GM10847 (cell line): Measurements from ENCODE around the gene RPL7L1.

Experiments
- POLR2A ChIP-seq: IDR thresholded peaks from 2 replicates; pipeline ENCODE4 v1.6.1; 2011; ENCODE audit not compliant: insufficient read length; ENCODE audit errors: extremely low read depth

Gene RPL7L1

DNA sequence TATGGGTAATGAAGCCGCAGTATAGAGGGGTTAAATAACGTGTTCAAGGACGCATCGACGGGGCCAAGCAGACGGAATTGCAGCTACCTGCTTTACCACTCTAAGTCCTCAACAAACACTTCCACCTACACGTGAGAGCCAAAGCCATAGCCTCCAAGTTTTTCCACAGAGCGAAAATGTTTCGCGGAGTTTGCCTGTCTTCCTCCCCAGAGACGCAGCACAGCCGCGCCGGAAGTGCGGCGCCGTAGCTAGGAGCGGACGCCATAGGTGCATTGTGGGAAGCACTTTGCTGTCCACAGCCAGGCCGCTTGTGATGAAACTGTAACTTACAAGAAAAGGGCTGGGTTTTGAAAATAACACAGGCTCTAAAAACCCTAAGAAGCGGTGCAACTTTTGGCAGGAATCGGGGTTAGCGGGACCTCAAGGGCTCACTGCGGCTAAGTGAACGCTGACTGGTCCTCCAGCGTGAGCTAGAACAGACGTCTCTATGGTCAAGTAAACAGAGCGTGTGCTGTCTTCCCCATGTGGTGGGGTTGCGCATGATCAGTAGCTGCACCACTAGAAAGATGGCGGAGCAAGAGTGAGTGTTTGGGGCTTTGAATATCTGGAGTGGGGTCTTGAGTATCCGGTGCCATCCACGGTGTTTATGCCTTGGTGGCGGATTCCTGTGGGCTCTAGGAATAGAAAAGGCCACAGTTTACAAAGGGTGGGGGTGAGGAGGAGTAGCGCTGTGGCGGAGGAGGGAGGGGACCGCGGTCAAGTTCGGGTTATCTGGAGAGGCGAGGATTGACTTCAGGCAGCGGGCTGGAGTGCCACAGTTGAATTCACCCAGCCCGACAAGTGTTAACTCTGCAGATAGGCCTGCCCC is at the start of gene RPL7L1:
TSS of gene RPL7L1 (plus strand) at position 245 of the 868 bp plus-strand sequence. CDS start at position 540, 295 bp downstream.
- peak; percentile 71 for TF ChIP-seq POLR2A

DNA sequence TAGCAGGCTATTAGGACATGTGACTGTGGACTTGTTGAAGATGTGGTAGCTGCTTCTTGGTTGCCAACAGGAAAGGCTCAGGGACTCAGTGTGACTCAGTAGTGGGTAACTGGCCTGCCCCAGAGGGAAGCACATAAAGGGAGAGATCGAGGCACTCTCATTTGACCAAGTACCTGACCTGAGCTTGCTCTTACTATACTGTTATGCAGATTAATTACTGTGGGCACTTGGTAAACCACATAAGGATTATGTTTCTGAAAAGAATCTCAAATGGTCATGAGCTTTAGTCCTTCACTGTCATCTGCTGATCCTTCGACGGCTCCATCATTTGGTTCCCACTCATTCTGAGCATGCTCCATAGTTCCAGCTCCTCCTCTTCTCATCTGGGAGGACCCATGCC is 48.2 kb upstream of the RPL7L1 start:
- TF ChIP-seq POLR2A: no peak

DNA sequence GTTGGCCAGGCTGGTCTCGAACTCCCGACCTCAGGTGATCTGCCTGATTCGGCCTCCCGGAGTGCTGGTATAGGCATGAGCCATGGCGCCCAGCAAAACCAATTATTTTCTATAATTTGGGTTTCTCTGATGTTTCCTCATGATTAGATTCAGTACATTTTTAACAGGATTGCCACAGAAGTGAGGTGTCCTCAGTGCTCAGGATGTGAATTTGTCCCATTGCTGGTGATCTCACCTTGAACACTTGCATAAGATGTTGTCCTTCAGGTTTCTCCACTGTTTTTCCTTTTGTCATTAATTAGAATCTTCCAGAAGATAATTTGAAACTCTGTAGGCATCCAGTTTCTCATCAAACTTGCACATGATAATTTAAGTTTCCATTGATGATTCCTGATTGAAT is 45.4 kb upstream of the RPL7L1 start:
- no peak for TF ChIP-seq POLR2A

DNA sequence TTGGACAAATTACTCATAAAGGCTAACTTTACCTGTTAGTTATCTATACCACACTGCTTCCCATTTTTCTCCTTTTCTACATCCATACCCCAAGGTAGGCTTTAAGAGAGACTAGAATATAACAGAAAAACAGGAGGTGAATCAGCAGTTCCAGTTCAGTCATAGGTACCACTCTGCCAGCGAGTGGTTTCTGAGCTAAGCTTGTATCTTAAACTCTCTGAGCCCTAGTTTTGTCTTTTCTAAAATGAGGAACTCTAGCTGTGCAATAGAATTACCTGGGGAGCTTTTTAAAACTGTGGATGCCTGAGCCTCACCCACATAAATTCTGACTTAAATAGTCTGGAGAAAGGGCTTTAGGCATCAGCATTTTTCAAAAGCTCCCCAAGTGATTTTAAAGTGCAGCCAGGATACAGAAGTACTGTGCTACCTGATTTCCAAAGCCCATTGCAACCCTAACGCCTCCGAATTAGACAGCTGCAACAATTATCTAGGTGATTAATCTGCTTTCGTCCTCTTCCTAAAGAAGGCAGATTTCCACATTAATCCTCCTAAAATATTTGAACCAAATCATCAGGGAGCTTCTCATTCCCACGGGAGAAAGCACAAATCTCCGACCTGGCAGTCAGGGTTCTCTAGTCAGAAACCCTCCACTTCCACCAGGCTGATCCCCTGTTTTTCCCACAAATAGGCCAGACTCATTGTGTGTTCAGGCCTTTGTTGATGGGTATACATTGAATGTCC is 37.4 kb upstream of the RPL7L1 start:
- TF ChIP-seq POLR2A: no peak

DNA sequence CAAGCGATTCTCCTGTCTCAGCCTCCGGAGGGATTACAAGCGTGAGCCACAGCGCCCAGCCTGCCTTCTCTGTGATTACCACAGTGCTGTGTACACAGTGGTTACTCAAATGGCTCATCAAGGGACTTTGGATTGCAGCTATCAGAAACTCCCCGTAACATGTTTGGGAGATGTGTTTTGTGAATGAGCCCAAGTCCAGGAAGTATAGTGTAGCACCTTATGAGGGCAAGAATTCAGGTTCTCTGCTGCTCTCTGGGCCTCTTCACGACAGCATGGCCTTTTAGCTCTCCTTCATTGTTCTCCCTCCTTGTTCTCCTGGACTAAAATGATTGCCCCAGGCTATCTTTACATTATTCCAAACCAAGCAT is 34.1 kb upstream of the RPL7L1 start:
- no peak for TF ChIP-seq POLR2A

DNA sequence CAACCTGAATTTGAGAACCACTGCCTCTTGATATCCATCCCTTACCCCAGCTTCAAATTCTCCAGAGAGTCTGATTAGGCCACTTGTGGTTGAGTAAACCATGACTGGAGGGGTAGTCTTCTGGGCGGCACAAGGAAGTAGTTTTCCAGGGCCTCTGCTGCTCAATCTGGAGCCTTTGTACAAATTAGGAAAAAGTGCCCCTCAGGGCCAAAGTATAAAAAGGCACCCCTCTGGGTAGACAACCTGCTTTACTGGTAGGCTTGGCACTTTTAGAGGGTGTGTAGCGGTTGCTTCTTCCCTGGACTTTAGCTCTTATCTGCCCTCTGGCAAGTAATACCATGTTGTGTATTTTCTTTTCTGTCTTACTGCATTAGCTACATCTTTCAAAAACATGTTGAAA is 32.9 kb upstream of the RPL7L1 start:
- no peak for TF ChIP-seq POLR2A

DNA sequence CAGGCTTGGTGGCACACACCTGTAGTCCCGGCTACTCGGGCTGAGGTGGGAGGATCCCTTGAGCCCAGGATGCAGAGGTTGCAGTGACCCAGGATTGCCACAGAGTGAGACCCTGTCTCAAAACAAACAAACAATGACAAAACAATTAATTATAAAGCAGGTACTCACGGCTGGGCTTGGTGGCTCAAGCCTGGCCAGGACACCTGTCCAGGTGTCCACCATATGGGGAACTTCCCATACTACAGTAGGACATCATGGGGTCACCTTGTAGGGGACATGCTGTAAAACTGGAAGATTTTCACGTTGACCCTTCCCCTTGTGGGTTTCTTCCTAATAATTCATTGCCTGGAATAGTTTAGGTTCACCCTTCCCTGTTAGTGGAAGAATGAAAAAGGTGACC is 30.7 kb upstream of the RPL7L1 start:
- TF ChIP-seq POLR2A: no peak

DNA sequence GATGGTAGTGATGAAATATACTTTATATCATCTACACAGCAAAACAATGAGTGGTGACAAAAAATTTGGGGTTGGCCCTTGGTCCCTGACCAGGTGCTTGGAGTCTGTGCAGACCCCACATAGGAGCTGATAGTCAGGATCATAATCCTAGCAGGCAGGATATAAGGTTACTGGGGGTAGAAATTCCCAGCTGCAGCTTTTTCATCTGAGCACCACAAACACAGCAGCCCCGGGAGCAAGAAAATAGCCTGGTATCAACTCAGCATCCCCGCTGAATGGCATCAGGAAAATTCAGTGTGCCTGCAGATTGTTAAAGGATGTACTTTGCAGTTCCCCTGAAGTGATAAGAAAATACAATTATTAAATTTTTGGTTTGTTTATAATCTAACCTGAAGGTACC is 27.8 kb upstream of the RPL7L1 start:
- no peak for TF ChIP-seq POLR2A

DNA sequence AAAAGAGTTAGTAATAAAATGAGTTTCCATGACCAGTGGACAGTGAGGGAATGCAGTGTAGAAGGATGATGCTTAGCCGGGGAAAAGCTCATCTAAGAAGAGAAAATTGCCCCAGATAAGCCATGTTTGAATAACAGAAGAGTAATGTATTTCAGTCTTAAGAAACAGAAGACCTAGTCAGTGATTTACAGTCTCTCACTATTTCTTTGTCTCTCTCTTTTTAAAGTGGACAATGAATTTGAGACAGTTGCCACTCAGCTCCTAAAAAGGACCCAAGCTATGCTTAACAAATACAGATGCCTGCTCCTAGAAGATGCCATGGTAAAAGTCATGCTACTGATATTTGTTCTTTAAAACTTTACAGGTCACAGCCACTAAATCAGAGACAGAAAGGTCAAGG is 19.4 kb upstream of the RPL7L1 start:
- TF ChIP-seq POLR2A: no peak

DNA sequence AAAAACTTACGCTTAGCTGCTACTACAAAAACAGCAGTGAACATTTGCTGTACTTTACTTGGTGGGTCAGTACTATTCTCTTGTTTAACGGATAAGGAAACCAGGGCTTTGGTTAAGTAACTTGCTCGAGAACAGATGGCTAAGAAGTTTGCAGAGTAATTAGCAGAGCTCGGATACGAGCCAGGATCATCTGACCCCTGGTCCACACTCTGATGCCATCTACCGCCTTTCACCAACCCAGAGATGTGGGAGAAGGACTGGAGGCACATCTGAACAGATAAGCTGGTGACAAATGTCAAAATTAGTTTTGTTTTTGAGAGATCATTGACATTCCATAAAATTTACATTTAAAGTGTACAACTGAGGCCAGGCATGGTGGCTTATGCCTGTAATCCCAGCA is 18.9 kb upstream of the RPL7L1 start:
- no peak for TF ChIP-seq POLR2A

DNA sequence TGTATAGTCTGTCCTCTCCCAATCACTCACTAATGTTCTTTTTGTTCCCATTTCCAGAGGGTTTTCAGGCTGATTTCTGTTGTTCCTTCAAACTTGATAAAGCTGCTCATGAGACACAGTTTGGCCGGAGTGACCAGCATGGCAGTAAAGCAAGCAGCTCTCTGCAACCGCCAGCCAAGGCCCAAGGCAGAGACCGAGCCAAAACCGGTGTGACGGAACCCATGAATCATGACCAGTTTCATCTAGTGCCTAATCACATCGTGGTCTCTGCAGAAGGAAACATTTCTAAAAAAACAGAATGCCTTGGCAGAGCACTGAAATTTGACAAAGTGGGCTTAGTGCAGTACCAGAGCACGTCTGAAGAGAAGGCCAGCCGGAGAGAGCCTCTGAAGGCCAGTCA is 14.8 kb upstream of the RPL7L1 start:
- TF ChIP-seq POLR2A: no peak

DNA sequence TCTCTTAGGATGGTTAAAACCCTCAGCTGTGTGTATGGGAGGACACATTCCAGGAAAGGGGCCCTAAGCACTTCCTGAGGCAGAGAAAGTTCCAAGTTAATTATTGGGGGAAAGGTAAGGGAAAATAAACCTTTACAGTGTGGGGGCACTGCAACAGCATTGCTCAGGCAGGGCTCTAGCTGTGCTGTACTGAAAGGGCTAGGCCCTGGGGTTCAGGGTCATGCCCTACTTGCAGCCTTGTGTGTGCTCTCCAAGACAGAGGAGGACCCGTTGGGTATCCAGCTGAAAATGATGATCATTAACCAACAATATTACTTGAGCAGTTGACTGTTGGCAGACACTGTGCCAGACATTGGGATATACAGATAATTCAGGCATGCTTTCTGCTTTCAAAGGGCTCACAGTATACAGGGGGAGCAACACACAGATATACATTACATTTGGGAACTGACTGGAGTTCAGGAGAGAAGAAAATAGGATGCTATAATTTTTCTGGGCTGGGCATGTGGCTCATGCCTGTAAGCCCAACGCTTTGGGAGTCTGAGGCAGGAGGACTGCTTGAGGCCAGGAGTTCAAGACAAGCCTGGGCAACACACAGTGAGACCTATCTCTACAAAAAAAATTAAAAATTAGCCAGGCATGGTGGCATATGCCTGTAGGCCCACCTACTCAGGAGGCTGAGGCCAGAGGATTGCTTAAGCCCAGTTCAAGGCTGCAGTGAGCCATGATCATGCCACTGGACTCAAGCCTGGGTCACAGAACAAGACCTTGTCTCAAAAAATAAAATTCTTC is 9.1 kb upstream of the RPL7L1 start:
- no peak for TF ChIP-seq POLR2A

DNA sequence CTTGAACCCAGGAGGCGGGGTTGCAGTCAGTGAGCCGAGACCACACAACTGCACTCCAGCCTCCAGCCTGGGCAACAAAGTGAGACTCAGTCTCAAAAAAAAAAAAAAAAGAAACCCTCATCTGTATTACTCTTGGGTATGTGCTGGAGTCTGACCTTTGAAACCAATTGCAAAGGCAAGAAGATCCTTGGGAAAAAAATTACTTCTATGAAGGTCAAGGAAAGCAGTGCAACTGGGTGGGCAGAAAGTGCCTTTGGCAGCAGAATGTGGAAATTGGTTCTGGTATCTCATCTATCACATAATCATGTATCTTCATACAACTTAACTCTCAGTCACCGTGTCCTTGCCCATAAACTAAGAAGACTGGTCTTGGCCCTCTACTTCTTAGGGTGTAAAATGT is 7.7 kb upstream of the RPL7L1 start:
- no peak for TF ChIP-seq POLR2A

DNA sequence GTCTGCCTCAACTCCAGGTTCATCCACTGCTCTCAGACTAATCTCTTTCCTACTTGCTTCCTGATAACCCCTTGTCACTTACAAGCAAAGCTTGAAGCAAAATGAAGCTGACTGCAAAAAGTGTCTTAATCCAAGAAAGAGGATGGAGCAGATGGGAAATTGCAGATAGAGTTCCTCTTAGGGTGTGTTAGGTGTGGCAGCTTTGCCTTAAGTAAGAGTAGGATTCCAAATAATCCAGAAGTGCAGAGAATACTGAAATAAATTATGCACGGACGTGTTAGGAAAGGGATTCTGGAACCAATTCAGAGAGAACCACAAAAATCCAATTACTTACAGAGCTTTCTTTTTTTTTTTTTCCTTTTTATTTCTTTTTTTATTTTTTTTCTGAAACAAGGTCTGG is 6.1 kb upstream of the RPL7L1 start:
- TF ChIP-seq POLR2A: no peak

DNA sequence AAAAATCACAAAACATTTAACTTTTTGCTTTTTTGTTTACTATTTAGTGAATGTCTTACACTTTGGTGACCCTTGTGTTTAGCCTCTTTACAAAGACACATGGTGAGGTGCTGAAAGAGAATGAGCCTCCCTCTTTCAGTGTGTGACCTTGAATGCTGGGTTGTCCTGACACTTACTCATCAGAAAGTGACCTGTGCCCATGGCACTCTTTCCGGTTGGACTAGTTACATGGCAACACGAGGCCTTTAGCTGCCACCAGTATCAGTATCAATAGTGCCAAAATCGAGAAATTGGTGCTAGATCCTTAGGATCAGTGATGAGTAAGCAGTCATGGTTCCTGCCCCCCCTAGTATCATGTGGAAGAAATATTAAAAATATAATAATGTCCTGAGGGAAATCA is 1.7 kb upstream of the RPL7L1 start:
- no peak for TF ChIP-seq POLR2A

DNA sequence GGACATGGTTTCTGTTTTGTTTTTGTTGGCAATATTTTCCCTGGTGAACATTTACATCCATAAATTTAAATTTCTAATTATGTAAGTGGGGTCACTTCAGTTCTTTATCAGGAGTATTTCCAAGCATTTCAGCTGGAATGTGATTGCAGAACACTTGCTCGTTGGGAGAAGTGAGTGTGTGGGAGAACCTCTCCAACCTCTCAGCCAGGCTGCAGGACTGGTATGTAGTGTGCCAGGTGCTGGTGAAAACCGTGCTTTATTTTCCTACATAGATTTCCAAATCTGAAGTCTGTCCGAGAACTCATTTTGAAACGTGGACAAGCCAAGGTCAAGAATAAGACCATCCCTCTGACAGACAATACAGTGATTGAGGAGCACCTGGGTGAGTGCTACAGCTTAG is 6.3 kb downstream of the RPL7L1 start:
- TF ChIP-seq POLR2A: no peak
